Thoracic aorta (tissue), 2 donors: ENCODE data around the gene FAM163A. TPM values are rescaled to one million over a fixed set of nuclear protein-coding genes. Genes with fewer than 3 reads are reported as not detected.

Source experiments
- ATAC-seq: fragments of 150-250 bp; one replicate; pipeline ENCODE4 v1.8.0; 2017; ENCODE audit warnings: low read depth; ENCODE audit not compliant: insufficient number of reproducible peaks, low FRiP score
- DNase-seq: peaks from one replicate; pipeline ENCODE4 v3.0.0-alpha.2; 2020; ENCODE audit warnings: low spot score
- H3K27ac ChIP-seq, 2 donors: fragments of 200-600 bp; sonication (generic); 1 replicate in 1 of 2; 2 replicates in 1 of 2; pipeline ENCODE4 v1.5.1; 2016; ENCODE audit warnings: mild to moderate bottlenecking in 2 of 2, moderate library complexity in 2 of 2
- H3K27me3 ChIP-seq: fragments of 200-600 bp; sonication (generic); replicated peaks from 2 replicates; pipeline ENCODE4 v1.6.0; 2016; ENCODE audit warnings: mild to moderate bottlenecking; ENCODE audit not compliant: insufficient read depth
- H3K36me3 ChIP-seq: fragments of 200-600 bp; sonication (generic); one replicate; pipeline ENCODE4 v1.5.1; 2016
- H3K4me1 ChIP-seq, 2 donors: fragments of 200-600 bp; sonication (generic); 1 replicate in 1 of 2; 2 replicates in 1 of 2; pipeline versions ENCODE4 v1.5.1 to v1.6.0; 2016; ENCODE audit warnings: low read depth in 2 of 2, mild to moderate bottlenecking in 1 of 2; ENCODE audit not compliant: control insufficient read depth in 1 of 2
- H3K4me3 ChIP-seq: fragments of 200-600 bp; sonication (generic); 2 replicates; pipeline ENCODE4 v1.5.1; 2016; ENCODE audit warnings: mild to moderate bottlenecking
- H3K9me3 ChIP-seq: fragments of 200-600 bp; sonication (generic); 2 replicates; pipeline ENCODE4 v1.5.1; 2016
- total RNA-seq, 2 donors: library from RNA; depleted of rRNA; stranded (reverse); fragments of >200 nt; gene quantifications; one replicate each; pipeline versions ENCODE4 v1.1.0 to v1.2.3, GENCODE V29; 2016
- TF ChIP-seq, protein P1 (sequence below): fragments of 200-600 bp; sonication (generic); IDR thresholded peaks from one replicate; pipeline ENCODE4 v1.5.1; 2019; ENCODE audit warnings: antibody characterized with exemption

The FAM163A gene
- total RNA-seq, 2 donors from 2014 or later, result not detected

DNA sequence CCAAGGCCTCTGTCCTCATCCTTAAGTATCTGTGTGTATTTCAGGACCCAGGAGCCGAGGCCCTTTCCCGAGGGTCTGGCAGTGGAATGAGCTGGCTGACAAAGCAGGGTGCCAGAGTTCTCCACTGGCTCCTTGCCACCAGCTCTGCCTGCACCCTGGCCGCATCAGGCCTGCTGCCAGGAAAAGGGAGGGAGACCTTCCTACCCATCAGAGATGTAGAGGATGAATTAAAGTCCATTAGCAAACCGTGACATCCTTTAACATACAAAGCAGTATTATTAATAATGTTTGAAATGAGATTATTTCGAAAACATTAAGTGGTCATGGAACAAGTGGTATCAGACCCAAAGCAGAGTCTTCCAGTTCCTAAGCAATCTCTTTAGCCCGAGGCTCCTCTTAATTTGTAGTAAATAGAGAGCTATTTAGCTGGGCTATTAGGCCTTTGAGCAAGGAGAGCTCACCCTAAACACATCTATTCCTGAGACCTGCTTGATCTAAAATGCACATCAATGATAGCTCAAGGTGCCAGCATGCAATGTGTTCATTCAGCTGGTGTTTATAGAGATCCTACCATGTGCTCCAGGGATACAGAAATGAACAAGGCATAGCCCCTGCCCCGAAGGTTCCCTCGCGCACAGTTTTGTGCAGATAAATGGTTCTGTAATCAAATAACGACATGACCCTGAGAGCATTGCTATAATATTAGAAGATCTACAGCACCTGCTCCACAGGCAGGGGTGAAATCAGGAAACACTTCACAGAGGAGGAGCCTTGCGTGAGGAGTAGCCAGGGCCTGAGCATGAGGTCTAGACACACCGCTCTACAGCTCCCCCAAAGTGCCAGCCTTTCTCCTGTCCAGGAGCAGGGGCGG lies 44.0 kb downstream of the FAM163A start:
- Histone ChIP-seq H3K27ac (no peak overlapping the region), H3K36me3 (no peaks in the 10 kb centered on the region), H3K27me3 (no peaks in the 10 kb centered on the region), H3K4me1 (no peaks in the 10 kb centered on the region), H3K9me3 (no peaks in the 10 kb centered on the region), H3K4me3 (no peak overlapping the region)
- DNase-seq (no peak), ATAC-seq (no peak)
- TF ChIP-seq, protein P1, sequence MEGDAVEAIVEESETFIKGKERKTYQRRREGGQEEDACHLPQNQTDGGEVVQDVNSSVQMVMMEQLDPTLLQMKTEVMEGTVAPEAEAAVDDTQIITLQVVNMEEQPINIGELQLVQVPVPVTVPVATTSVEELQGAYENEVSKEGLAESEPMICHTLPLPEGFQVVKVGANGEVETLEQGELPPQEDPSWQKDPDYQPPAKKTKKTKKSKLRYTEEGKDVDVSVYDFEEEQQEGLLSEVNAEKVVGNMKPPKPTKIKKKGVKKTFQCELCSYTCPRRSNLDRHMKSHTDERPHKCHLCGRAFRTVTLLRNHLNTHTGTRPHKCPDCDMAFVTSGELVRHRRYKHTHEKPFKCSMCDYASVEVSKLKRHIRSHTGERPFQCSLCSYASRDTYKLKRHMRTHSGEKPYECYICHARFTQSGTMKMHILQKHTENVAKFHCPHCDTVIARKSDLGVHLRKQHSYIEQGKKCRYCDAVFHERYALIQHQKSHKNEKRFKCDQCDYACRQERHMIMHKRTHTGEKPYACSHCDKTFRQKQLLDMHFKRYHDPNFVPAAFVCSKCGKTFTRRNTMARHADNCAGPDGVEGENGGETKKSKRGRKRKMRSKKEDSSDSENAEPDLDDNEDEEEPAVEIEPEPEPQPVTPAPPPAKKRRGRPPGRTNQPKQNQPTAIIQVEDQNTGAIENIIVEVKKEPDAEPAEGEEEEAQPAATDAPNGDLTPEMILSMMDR, result no peak

DNA sequence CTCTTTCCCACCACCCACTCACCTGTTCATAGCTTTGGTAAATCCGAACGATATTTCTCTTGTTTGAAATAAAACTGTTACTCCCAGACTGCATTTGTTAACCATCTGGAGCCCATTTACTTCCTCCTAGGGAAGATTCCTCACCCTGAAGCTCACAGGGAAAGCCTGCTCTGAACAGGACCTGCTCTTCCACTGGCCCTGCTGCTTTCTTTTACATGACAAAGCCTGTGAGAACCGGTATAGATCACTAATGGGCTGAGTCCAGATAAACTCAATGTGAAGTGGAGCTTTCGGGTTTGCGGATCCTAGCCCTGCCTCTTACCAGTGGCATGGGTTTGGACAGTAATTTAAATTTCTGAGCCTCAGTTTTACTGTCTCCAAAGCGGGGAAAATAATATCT lies 45.2 kb downstream of the FAM163A start:
- no peaks in the 10 kb centered on the region for H3K9me3 ChIP-seq
- H3K4me1 ChIP-seq, result no peaks in the 10 kb centered on the region
- no peak for DNase-seq
- TF ChIP-seq, protein P1, result no peak
- ATAC-seq, result no peak
- H3K27ac ChIP-seq, result no peak overlapping the region
- no peaks in the 10 kb centered on the region for H3K36me3 ChIP-seq
- H3K4me3 ChIP-seq, result no peak overlapping the region
- no peaks in the 10 kb centered on the region for H3K27me3 ChIP-seq

DNA sequence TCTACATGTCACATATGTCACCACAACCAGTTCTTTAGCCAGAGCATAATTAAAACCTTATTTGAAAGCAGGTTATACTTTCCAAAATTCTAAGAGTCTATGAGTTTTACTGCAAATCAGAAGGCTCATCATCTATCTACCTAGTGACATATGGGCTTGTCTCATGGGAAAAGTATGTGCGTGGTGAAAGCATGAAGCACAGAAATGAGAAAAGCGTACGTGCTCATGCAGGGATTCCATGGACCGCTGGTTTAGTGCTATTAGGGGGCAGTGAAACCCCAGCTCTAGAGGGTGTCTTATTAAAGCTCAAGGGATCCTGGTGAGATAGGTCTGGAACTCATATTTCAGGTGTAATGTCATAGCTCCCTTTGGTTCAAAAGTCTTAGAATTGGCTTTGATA lies 50.2 kb downstream of the FAM163A start:
- TF ChIP-seq, protein P1, result no peak
- no peak for DNase-seq
- H3K4me1 ChIP-seq, result no peaks in the 10 kb centered on the region
- H3K4me3 ChIP-seq, result no peak overlapping the region
- no peaks in the 10 kb centered on the region for H3K9me3 ChIP-seq
- H3K27me3 ChIP-seq, result no peaks in the 10 kb centered on the region
- no peak overlapping the region for H3K27ac ChIP-seq
- H3K36me3 ChIP-seq, result no peaks in the 10 kb centered on the region
- ATAC-seq, result no peak

DNA sequence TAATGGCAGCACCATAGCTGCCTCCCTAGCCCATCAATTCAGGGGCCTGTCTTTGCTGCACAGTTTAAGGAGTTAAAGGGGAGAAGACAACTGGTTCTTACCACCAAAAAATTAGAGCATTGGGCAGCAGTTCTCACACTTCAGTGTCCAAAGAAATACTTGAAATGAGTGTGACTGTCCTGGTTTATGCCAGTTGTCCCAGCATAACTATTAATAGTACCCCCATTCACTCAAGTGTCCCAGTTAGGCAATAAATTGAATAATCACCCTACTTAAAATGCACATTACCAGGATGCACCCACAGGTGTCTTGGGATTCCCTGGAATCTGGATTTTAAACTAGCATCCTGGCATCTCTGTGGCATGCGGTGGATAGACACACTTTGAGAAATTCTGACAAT lies 51.1 kb downstream of the FAM163A start:
- no peaks in the 10 kb centered on the region for H3K27me3 ChIP-seq
- no peak for DNase-seq
- TF ChIP-seq, protein P1, result no peak
- no peak overlapping the region for H3K27ac ChIP-seq
- H3K4me1 ChIP-seq, result no peaks in the 10 kb centered on the region
- H3K4me3 ChIP-seq, result no peak overlapping the region
- H3K36me3 ChIP-seq, result no peaks in the 10 kb centered on the region
- H3K9me3 ChIP-seq, result no peaks in the 10 kb centered on the region
- ATAC-seq, result no peak

DNA sequence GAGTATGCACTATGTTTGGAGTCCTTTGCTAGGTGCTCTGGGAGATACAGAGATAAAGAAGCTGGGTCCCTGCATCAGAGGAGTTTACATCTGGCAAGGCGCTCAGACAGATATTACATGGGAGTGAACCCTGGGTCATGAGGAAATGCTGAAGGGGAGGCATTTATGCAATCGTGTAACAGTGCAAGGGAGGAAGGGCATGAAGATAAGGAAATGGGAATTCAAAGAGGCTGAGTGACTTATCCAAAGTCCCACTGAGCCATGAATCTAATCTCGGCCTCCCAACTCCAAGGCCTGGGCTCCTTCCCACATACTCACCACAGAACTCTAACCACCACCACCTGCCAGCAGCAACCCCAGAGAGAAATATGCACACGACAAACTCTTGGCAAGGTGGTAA lies 51.6 kb downstream of the FAM163A start:
- Histone ChIP-seq H3K4me1 (no peaks in the 10 kb centered on the region), H3K27me3 (no peaks in the 10 kb centered on the region), H3K4me3 (no peak overlapping the region), H3K9me3 (no peaks in the 10 kb centered on the region), H3K36me3 (no peaks in the 10 kb centered on the region), H3K27ac (no peak overlapping the region)
- DNase-seq (no peak), ATAC-seq (no peak)
- TF ChIP-seq, protein P1, result no peak
